ENCODE results near the gene TMEM240. TPM values are rescaled to one million over a fixed set of nuclear protein-coding genes. Genes with fewer than 3 reads are reported as not detected.

Gene TMEM240
- 1 to 10 TPM in 8 of 9 donors, under 1 TPM in 1; 0.95 to 7.0 (median 3.9) TPM for total RNA-seq
- polyA plus RNA-seq, result 10 to 100 TPM in 1 of 3 donors, 1 to 10 TPM in 1, not detected in 1; 5.5 to 12.4 TPM
- long read RNA-seq, donor 1, partial matches to known transcripts, result 0 of 2 reads
- long read RNA-seq, donor 1, other reads (novel, unspliced or antisense), result 0 of 2 reads
- long read RNA-seq, donor 2, result 0 reads
- long read RNA-seq, donor 3, result 0 reads
- long read RNA-seq, donor 4, result 0 reads
- long read RNA-seq, donor 5, partial matches to known transcripts, result 0 of 1 reads
- long read RNA-seq, donor 5, other reads (novel, unspliced or antisense), result 0 of 1 reads
- long read RNA-seq, donor 6, result 0 reads
- long read RNA-seq, donor 7, partial matches to known transcripts, result 0 of 2 reads
- long read RNA-seq, donor 7, other reads (novel, unspliced or antisense), result 0 of 2 reads
- long read RNA-seq, donor 8, partial matches to known transcripts, result 0 of 4 reads
- long read RNA-seq, donor 8, other reads (novel, unspliced or antisense), result 0 of 4 reads
- long read RNA-seq, donor 9, result 0 reads
- long read RNA-seq, donor 10, partial matches to known transcripts, result 0 of 4 reads
- long read RNA-seq, donor 10, other reads (novel, unspliced or antisense), result 0 of 4 reads

DNA sequence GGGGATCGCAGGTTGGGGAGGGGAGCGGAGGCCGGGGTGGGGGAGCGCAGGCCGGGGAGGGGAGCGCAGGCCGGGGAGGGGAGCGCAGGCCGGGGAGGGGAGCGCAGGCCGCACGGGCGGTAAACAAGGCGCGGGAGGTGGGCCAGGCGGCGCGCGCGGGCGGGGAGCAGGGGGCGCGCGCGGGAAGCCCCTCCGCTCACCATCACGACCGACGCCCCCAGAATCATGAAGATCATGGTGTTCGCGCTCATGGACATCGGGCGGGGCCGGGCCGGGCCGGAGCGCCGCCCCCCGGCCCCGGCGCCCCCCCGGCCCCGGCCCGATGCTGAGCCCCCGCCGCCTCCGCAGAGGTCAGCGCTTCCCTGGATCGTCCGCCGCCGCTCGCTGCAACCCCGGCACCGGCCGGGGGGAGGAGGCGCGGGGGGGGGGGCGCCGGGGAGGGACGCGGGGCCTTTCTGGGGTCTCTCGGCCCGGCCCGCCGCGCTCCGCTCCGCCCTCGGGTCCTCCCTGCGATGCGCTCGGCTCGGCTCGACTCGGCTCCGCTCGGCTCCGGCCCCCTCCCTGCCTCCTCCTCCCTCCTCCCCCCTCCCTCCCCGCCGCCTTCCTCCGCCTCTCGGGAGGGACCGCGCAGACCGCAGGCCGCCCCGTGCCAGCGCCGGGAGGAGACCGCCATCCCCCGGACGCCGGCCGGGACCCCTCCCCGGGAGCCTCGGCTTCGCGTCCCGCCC lies at the start of gene TMEM240:
Gene TMEM240 (minus strand): TSS at position 535 of the 728 bp plus-strand sequence. CDS start 278 bp downstream, at position 257.
- no peak for TF ChIP-seq POLR2A (IDR thresholded peaks at IDR 0.05)
- TF ChIP-seq, protein P1, sequence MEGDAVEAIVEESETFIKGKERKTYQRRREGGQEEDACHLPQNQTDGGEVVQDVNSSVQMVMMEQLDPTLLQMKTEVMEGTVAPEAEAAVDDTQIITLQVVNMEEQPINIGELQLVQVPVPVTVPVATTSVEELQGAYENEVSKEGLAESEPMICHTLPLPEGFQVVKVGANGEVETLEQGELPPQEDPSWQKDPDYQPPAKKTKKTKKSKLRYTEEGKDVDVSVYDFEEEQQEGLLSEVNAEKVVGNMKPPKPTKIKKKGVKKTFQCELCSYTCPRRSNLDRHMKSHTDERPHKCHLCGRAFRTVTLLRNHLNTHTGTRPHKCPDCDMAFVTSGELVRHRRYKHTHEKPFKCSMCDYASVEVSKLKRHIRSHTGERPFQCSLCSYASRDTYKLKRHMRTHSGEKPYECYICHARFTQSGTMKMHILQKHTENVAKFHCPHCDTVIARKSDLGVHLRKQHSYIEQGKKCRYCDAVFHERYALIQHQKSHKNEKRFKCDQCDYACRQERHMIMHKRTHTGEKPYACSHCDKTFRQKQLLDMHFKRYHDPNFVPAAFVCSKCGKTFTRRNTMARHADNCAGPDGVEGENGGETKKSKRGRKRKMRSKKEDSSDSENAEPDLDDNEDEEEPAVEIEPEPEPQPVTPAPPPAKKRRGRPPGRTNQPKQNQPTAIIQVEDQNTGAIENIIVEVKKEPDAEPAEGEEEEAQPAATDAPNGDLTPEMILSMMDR (IDR thresholded peaks at IDR 0.05), result no peak
- no peaks in the 10 kb centered on the region for H3K9me3 ChIP-seq (replicated peaks in 1 of 3)
- peak within 1 kb of the TSS in 2 of 5 donors; percentile 33 to 61 for H3K27ac ChIP-seq
- peak within 1 kb of the TSS in 2 of 4 donors; percentile 18 to 87 for H3K4me3 ChIP-seq
- intact Hi-C loops (cut with DNase I), result no loop called here
- peak; percentile 69 to 88 (median 84) for DNase-seq
- 1% methylated on average over 14 to 82 of the region's 100 CpGs; no CpG with 5 or more reads in 1 of the 4 donors for WGBS, 4 donors
- H3K4me1 ChIP-seq (replicated peaks in 1 of 2), result peaks cover 19 to 23% of the 10 kb centered on the region in 2 donors
- peaks cover 0 to 3% of the 10 kb centered on the region in 2 donors for H3K36me3 ChIP-seq (replicated peaks in 1 of 2)
- H3K27me3 ChIP-seq, result no peaks in the 10 kb centered on the region

DNA sequence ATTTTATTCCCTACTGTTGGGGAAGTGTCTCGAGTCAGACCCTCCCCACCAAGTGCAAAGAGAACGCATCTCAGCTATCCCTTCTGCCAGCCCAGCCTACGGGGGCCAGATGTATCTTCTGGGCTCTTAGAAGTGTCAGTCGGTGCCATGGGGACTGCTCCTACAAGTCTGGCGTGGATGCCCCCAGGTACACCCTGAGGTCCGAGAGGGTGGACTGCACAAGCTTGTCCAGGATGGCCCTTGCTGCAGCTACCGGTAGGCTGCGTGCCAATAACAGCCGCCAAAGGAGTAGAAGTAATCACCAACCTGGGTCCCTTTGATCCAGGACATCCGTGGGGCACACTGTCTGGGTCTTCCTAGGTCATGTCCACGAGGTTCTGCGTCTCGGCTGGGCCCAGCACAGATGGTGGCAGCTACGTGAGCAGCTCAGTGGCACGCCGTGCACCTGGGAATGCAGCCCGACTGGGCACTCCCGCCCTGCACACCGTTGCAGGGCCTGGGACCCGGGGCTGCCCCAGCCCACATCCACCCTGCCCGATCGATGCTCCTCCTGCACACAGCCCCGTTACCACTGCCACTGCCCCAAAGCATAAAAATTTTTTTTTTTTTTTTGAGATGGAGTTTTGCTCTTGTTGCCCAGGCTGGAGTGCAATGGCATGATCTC lies 43.1 kb upstream of the TMEM240 start:
- intact Hi-C loops (cut with DNase I), result no loop called here
- Histone ChIP-seq H3K4me3 (no peak overlapping the region), H3K27me3 (no peaks in the 10 kb centered on the region), H3K36me3 (replicated peaks in 1 of 2) (no peaks in the 10 kb centered on the region), H3K27ac (no peak overlapping the region), H3K4me1 (replicated peaks in 1 of 2) (no peaks in the 10 kb centered on the region), H3K9me3 (replicated peaks in 1 of 3) (no peaks in the 10 kb centered on the region)
- DNase-seq, result no peak
- TF ChIP-seq POLR2A (IDR thresholded peaks at IDR 0.05), result no peak
- TF ChIP-seq, protein P1 (IDR thresholded peaks at IDR 0.05), result no peak
- 83 to 87% (median 85%) methylated on average over 16 to 23 of the region's 23 CpGs for WGBS, 4 donors

- TF ChIP-seq, protein P1 (IDR thresholded peaks at IDR 0.05), result no peak
- no peak for TF ChIP-seq POLR2A (IDR thresholded peaks at IDR 0.05)
- intact Hi-C loops (cut with DNase I), result no loop called here
- DNase-seq, result no peak
- H3K36me3 ChIP-seq (replicated peaks in 1 of 2), result no peaks in the 10 kb centered on the region
- no peak overlapping the region for H3K27ac ChIP-seq
- no peaks in the 10 kb centered on the region for H3K4me1 ChIP-seq (replicated peaks in 1 of 2)
- no peak overlapping the region for H3K4me3 ChIP-seq
- H3K27me3 ChIP-seq, result no peaks in the 10 kb centered on the region
- 56 to 74% (median 68%) methylated on average over 7 to 9 of the region's 9 CpGs for WGBS, 4 donors
- H3K9me3 ChIP-seq (replicated peaks in 1 of 3), result no peaks in the 10 kb centered on the region
Observed at GRCh38 chr1:1582585-1583346, 42.3 kb upstream of the TMEM240 start.

Data from adrenal gland (tissue), 19 donors.